Breast epithelium (tissue), 4 donors: ENCODE data around the gene ZNF862. TPM values are rescaled to one million over a fixed set of nuclear protein-coding genes. Genes with fewer than 3 reads are reported as not detected.

Experiments used
- DNase-seq, 2 donors: peaks; one replicate each; pipeline ENCODE4 v3.0.0-alpha.2; 2019; ENCODE audit warnings: low spot score in 2 of 2
- H3K27ac ChIP-seq, 2 donors: fragments of 200-600 bp; sonication (generic) in 1 of 2; one replicate each; pipeline ENCODE4 v1.5.1; 2016 to 2019; ENCODE audit warnings: mild to moderate bottlenecking in 1 of 2
- H3K27me3 ChIP-seq, 2 donors: fragments of 200-600 bp; sonication (generic) in 1 of 2; one replicate each; pipeline versions ENCODE4 v1.5.1 to v1.6.0; 2017 to 2019; ENCODE audit warnings: control low read depth in 1 of 2, mild to moderate bottlenecking in 1 of 2
- H3K36me3 ChIP-seq: fragments of 200-600 bp; one replicate; pipeline ENCODE4 v1.5.1; 2019
- H3K4me1 ChIP-seq, 2 donors: fragments of 200-600 bp; sonication (generic); one replicate each; pipeline ENCODE4 v1.5.1; 2016 to 2019; ENCODE audit warnings: control low read depth in 1 of 2
- H3K4me3 ChIP-seq, 3 donors: fragments of 200-600 bp; sonication (generic); 1 replicate in 2 of 3; 2 replicates in 1 of 3; pipeline ENCODE4 v1.5.1; 2016 to 2019; ENCODE audit warnings: mild to moderate bottlenecking in 3 of 3, moderate library complexity in 2 of 3
- H3K9me3 ChIP-seq, 2 donors: fragments of 200-600 bp; sonication (generic) in 1 of 2; one replicate each; pipeline ENCODE4 v1.5.1; 2016 to 2019; ENCODE audit warnings: control low read depth in 1 of 2
- CTCF ChIP-seq, 3 donors: fragments of 450-650 bp; IDR thresholded peaks; one replicate each; pipeline ENCODE4 v1.5.1; 2016 to 2017; ENCODE audit warnings: antibody characterized with exemption in 3 of 3, mild to moderate bottlenecking in 3 of 3, moderate library complexity in 3 of 3
- POLR2A ChIP-seq: fragments of 450-650 bp; IDR thresholded peaks from one replicate; pipeline ENCODE4 v1.6.1; 2016; ENCODE audit warnings: antibody characterized with exemption, mild to moderate bottlenecking, moderate library complexity
- POLR2AphosphoS5 ChIP-seq, 3 donors: sonication (generic); formaldehyde crosslinking; IDR thresholded peaks; one replicate each; pipeline ENCODE4 v1.6.1; 2017; ENCODE audit warnings: antibody characterized with exemption in 3 of 3
- intact Hi-C: fragments of 100-400 bp; cut with DNase I; formaldehyde crosslinking; loops from one replicate; pipeline ENCODE4 v1.15.1; 2023; ENCODE audit warnings: low total_unique reads
- total RNA-seq, 3 donors: library from RNA; depleted of rRNA; stranded (reverse); fragments of >200 nt; gene quantifications; one replicate each; pipeline ENCODE4 v1.1.0, GENCODE V29; 2016

ZNF862 gene
- total RNA-seq, 3 donors from 2014 or later = 21.4 to 27.8 (median 27.2) TPM

DNA sequence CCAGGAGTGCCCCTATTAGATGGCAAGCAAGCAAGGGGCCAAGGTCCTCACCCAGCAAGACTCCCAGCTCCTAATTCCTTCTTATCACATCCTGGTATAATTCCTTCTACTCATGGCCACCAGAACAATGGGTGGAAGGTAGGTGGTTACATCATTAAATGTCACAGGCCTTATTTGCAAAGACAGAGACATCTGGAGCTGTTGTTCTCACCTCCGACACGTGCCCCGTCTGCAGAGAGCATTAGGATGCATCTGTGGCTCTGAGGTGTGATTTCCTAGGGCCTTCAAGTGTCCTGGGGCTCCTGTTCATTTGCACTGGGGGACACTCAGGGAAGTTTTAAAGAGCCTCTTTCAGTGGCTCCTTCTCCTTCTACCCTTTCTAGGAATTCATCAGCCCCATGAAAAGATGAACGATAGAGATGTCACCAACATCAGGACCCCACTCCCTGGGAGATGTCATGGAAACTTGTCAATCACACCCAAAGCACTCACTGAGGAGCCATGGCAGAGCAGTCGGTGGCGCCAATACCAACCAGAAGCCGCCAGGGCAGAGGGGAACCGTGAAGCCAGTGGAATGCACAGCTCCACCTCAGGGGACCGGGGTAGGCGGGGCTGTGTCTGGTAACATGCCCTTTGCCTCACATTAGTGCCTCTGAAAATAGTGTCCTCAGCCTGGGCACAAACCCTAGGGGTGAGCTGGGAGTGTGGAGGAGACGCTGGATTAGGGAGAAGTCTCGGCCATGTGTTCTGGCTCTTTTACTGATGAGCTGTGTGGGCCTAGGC, 32.7 kb downstream of the ZNF862 start:
- no peak for DNase-seq
- H3K9me3 ChIP-seq = no peaks in the 10 kb centered on the region
- no peak for TF ChIP-seq POLR2AphosphoS5 (IDR thresholded peaks at IDR 0.05)
- TF ChIP-seq POLR2A = no peak
- no peaks in the 10 kb centered on the region for H3K36me3 ChIP-seq
- no peaks in the 10 kb centered on the region for H3K27me3 ChIP-seq
- H3K4me3 ChIP-seq = no peak overlapping the region
- H3K27ac ChIP-seq = peak overlapping the region in 1 of 2 donors; percentile 33
- intact Hi-C loops = no loop called here
- peaks cover 2 to 7% of the 10 kb centered on the region in 2 donors for H3K4me1 ChIP-seq

DNA sequence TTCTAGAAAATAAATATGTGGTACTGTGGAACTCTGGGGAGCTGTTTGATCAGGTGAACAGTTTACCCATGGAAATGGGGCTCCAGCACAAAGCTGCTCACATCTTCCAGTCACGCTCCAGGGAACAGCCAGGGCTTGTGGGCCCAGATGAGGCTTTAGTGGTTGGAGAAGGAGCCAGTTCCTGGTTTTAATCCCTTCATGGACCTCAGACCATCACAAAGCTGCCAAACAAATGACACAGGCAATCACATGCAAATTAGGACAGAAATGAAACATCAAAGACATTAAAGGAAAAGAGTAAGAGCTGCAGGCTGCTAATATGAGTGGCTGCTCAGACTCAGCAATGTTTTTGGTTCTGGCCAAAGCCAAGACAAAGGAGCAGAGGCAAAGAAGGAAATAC, 33.4 kb downstream of the ZNF862 start:
- no peaks in the 10 kb centered on the region for H3K27me3 ChIP-seq
- no peak for DNase-seq
- H3K36me3 ChIP-seq = no peaks in the 10 kb centered on the region
- no peaks in the 10 kb centered on the region for H3K9me3 ChIP-seq
- H3K4me1 ChIP-seq = peaks cover 2 to 7% of the 10 kb centered on the region in 2 donors
- intact Hi-C loops = no loop called here
- TF ChIP-seq CTCF (IDR thresholded peaks at IDR 0.05) (no peak), POLR2AphosphoS5 (IDR thresholded peaks at IDR 0.05) (no peak), POLR2A (no peak)
- H3K27ac ChIP-seq = peak overlapping the region in 1 of 2 donors; percentile 33
- H3K4me3 ChIP-seq = no peak overlapping the region

GRCh38 chr7:149872419-149873073, 34.4 kb downstream of the ZNF862 start:
- peaks cover 2 to 7% of the 10 kb centered on the region in 2 donors for H3K4me1 ChIP-seq
- peak overlapping the region; percentile 93 to 94 for H3K27ac ChIP-seq
- H3K36me3 ChIP-seq = no peaks in the 10 kb centered on the region
- intact Hi-C loops = no loop called here
- H3K27me3 ChIP-seq = no peaks in the 10 kb centered on the region
- peak overlapping the region; percentile 76 to 89 (median 85) for H3K4me3 ChIP-seq
- TF ChIP-seq POLR2A (no peak), POLR2AphosphoS5 (IDR thresholded peaks at IDR 0.05) (peak; percentile 28 to 70 (median 52)), CTCF (IDR thresholded peaks at IDR 0.05) (peak in 2 of 3 donors; percentile 21 to 33)
- DNase-seq = peak; percentile 70 to 81
- no peaks in the 10 kb centered on the region for H3K9me3 ChIP-seq

DNA sequence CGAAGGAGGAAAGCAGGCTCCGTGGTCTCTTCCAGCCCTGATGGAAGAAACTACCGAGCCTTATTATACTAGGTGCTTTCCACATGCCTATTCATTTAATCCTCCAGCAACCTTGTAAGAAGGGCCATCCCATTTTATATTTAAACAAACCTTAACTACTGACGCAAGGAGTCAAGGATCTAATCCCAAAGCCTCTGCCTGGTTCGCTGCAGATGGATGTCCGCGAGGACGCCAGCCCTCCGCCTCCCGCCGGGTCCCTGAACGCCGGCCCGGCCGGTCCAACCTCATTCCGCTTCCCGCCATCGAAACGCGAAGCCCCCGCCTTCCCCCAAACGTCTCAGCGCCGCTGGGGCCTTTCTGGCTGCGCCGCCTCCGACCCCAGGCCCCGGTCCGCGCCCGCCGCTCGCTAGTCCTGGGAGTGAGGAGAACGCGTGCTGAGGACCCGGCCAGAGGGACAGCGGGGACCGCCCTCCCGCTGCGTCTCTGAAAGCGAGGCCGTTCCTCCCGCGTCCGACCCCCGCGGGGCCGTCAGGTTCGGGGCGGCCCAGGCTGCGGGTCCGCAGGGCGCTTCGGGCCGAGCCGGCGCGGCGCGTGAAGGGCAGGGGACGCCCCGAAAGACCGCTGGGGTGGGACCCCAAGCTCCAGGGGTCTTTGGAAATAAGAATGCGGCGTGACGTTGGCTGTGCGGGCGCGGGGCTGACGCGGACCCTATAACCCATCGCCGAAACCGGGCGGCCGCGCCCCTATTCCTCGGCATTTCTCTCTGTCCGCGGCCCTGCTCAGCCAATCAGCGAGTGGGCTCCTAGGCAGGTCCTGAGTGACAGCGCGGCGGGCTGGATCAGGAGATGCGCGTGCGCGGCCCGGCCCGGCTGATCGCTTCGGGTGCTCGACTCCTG, 35.1 kb downstream of the ZNF862 start, which contains the start of gene ATP6V0E2:
Gene ATP6V0E2, plus strand, starts transcription at position 896 of the 896 bp plus-strand sequence. CDS start 97 bp downstream, outside the sequence.
- Histone ChIP-seq H3K4me1 (peaks cover 2 to 5% of the 10 kb centered on the region in 2 donors), H3K36me3 (no peaks in the 10 kb centered on the region), H3K27ac (peak within 1 kb of the TSS; percentile 93 to 94), H3K4me3 (peak within 1 kb of the TSS; percentile 76 to 89 (median 85)), H3K9me3 (no peaks in the 10 kb centered on the region), H3K27me3 (no peaks in the 10 kb centered on the region)
- peak; percentile 90 to 91 for DNase-seq
- intact Hi-C loops = no loop called here
- TF ChIP-seq POLR2AphosphoS5 (IDR thresholded peaks at IDR 0.05) (peak in 2 of 3 donors; percentile 8 to 62), CTCF (IDR thresholded peaks at IDR 0.05) (no peak)

- H3K27ac ChIP-seq = peak overlapping the region; percentile 53 to 94
- no peaks in the 10 kb centered on the region for H3K9me3 ChIP-seq
- TF ChIP-seq POLR2AphosphoS5 (IDR thresholded peaks at IDR 0.05) = no peak
- no peak for TF ChIP-seq POLR2A
- TF ChIP-seq CTCF (IDR thresholded peaks at IDR 0.05) = no peak
- no peak for DNase-seq
- no peaks in the 10 kb centered on the region for H3K27me3 ChIP-seq
- no peaks in the 10 kb centered on the region for H3K36me3 ChIP-seq
- H3K4me1 ChIP-seq = peaks cover 0 to 2% of the 10 kb centered on the region in 2 donors
- intact Hi-C loops = no loop called here
- peak overlapping the region; percentile 76 to 89 (median 85) for H3K4me3 ChIP-seq
Measured at GRCh38 chr7:149873970-149874643, 35.9 kb downstream of the ZNF862 start.
